Upper lobe of left lung (tissue), 4 donors: ENCODE data around the gene GSTM1.

Source experiments
- CTCF ChIP-seq, 6 experiments: fragments of 450-650 bp in 4 of 6; fragments of 200-600 bp in 2 of 6; sonication (generic) in 2 of 6; IDR thresholded peaks; one replicate each; pipeline ENCODE4 v1.5.1; 2016 to 2019; ENCODE audit warnings: antibody characterized with exemption in 6 of 6
- EP300 ChIP-seq, 4 donors: sonication (generic); formaldehyde crosslinking; IDR thresholded peaks; one replicate each; pipeline ENCODE4 v1.5.1; 2017; ENCODE audit warnings: antibody characterized with exemption in 4 of 4, control low read depth in 2 of 4
- POLR2A ChIP-seq, 4 donors: fragments of 450-650 bp; IDR thresholded peaks; one replicate each; pipeline ENCODE4 v1.5.1; 2016 to 2017; ENCODE audit warnings: antibody characterized with exemption in 4 of 4, mild to moderate bottlenecking in 2 of 4
- POLR2AphosphoS5 ChIP-seq, 2 donors: sonication (generic); formaldehyde crosslinking; IDR thresholded peaks; one replicate each; pipeline ENCODE4 v1.5.1; 2017; ENCODE audit warnings: antibody characterized with exemption in 2 of 2

GRCh38 chr1:109667452-109668122, 20.0 kb upstream of the GSTM1 start, which contains the start of gene GSTM2:
- no peak for TF ChIP-seq CTCF (IDR thresholded peaks at IDR 0.05)
- peak in 1 of 2 donors; percentile 11 for TF ChIP-seq POLR2AphosphoS5 (IDR thresholded peaks at IDR 0.05)
- no peak for TF ChIP-seq EP300 (IDR thresholded peaks at IDR 0.05)
- TF ChIP-seq POLR2A (IDR thresholded peaks at IDR 0.05): peak in 1 of 4 donors; percentile 16
